ENCODE measurements around the gene TMEM163.

- no peak for TF ChIP-seq POLR2A (IDR thresholded peaks at IDR 0.05)
- TF ChIP-seq CTCF (IDR thresholded peaks at IDR 0.05) = no peak
Observed at GRCh38 chr2:134449751-134450513, 268.9 kb downstream of the TMEM163 start.
